ENCODE measurements around the gene AKR1B1.

AKR1B1 gene

GRCh38 chr7:134468475-134468874 is 9.6 kb upstream of the AKR1B1 start:
- no peak for DNase-seq

- no peak for DNase-seq
Observed at GRCh38 chr7:134468054-134468453, 9.2 kb upstream of the AKR1B1 start.

GRCh38 chr7:134465491-134465890 is 6.6 kb upstream of the AKR1B1 start:
- DNase-seq = no peak

- DNase-seq = no peak
Observed at GRCh38 chr7:134464496-134464895, 5.6 kb upstream of the AKR1B1 start.

- DNase-seq = no peak
Observed at GRCh38 chr7:134463751-134464150, 4.9 kb upstream of the AKR1B1 start.

- DNase-seq = no peak
Observed at GRCh38 chr7:134462337-134462925, 3.5 kb upstream of the AKR1B1 start.

- DNase-seq = no peak
Observed at GRCh38 chr7:134461916-134462315, 3.0 kb upstream of the AKR1B1 start.

- DNase-seq = no peak
Observed at GRCh38 chr7:134459981-134460380, 1.1 kb upstream of the AKR1B1 start.

GRCh38 chr7:134458341-134458805 is 527 bp downstream of the AKR1B1 start:
- no peak for DNase-seq

- DNase-seq = no peak
Observed at GRCh38 chr7:134457210-134457609, 1.7 kb downstream of the AKR1B1 start.

- DNase-seq = no peak
Observed at GRCh38 chr7:134454277-134454676, 4.6 kb downstream of the AKR1B1 start.

GRCh38 chr7:134453518-134453917 is 5.4 kb downstream of the AKR1B1 start:
- no peak for DNase-seq

- no peak for DNase-seq
Observed at GRCh38 chr7:134452991-134453473, 5.9 kb downstream of the AKR1B1 start.

- DNase-seq = no peak
Observed at GRCh38 chr7:134452419-134452838, 6.5 kb downstream of the AKR1B1 start.

- DNase-seq = no peak
Observed at GRCh38 chr7:134451656-134452055, 7.2 kb downstream of the AKR1B1 start.

GRCh38 chr7:134450294-134451000 is 8.5 kb downstream of the AKR1B1 start:
- DNase-seq = no peak

- no peak for DNase-seq
Observed at GRCh38 chr7:134449680-134450079, 9.2 kb downstream of the AKR1B1 start.

GRCh38 chr7:134448356-134449229 is 10.3 kb downstream of the AKR1B1 start:
- DNase-seq = no peak

- no peak for DNase-seq
Observed at GRCh38 chr7:134447383-134447782, 11.5 kb downstream of the AKR1B1 start.

- no peak for DNase-seq
Observed at GRCh38 chr7:134446923-134447322, 12.0 kb downstream of the AKR1B1 start.

GRCh38 chr7:134446446-134446845 is 12.5 kb downstream of the AKR1B1 start:
- no peak for DNase-seq

- no peak for DNase-seq
Observed at GRCh38 chr7:134444961-134445315, 14.0 kb downstream of the AKR1B1 start.

GRCh38 chr7:134444198-134444960 is 14.5 kb downstream of the AKR1B1 start:
- DNase-seq = no peak
